Hindlimb muscle (tissue), 1 donor: Measurements from ENCODE around the gene TRIM24. TPM values are rescaled to one million over a fixed set of nuclear protein-coding genes. Genes with fewer than 3 reads are reported as not detected.

Experiments used
- DNase-seq: peaks from one replicate; pipeline ENCODE4 v3.0.0-alpha.2; 2013
- polyA plus RNA-seq: library from polyadenylated mRNA; unstranded; fragments of 120-200 nt; gene quantifications from one replicate; pipeline ENCODE4 v1.2.1, GENCODE V29; 2013; ENCODE audit not compliant: insufficient read length

Gene TRIM24
- polyA plus RNA-seq, 1 donor, result 26.6 TPM

DNA sequence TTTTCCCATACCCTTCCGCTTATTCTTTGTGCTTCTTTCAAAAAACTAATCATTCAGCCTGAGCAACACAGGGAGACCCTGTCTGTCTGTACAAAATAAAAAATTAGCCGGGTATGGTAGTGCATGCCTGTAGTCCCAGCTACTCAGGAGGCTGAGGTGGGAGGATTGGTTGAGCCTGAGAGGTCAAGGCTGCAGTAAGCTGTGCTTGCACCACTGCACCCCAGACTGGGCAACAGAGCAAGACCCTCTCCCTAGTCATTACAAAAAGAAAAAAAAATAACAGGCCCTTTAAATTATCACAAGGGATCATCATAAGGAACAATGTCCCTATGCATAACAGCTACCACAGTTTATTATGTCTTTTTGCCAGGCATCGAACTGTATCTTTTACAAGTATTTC lies 119.6 kb downstream of the TRIM24 start:
- DNase-seq, result no peak

DNA sequence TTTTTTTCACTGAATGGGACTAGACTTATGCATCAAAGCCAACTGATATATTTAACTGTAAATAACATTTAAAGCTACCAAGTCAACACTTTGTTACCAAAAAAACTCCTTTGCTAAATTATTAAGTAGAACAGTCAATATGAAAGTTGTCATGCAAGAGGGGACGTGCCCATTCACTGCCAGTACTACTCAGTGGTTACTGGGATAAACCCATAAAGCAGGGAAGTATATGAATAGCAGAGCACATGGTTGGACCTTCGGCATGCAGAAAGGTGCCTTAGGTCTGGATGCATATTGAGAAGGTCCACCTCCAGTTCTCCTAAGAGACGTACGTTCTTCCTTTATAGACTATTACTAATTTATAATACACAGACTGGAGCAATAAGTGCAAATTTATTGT lies 121.0 kb downstream of the TRIM24 start:
- DNase-seq, result no peak

DNA sequence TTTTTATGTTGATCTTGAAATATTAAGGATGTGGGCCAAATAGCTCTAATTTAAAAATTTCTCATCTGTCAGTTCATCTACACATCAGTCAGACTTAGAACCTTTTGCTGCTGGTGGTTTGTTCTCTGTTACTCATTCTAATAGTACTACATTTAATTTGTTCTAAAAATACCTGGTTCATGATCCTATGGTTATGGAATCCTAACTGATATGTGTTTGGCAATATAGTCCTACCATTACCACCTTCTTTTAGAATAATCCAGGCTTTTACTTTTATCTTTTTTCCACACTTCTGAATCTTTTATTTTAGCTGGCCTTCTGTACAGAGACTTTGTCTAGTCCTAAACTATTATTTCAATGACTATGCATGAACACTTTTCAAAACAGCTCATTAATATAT lies 124.2 kb downstream of the TRIM24 start:
- no peak for DNase-seq

DNA sequence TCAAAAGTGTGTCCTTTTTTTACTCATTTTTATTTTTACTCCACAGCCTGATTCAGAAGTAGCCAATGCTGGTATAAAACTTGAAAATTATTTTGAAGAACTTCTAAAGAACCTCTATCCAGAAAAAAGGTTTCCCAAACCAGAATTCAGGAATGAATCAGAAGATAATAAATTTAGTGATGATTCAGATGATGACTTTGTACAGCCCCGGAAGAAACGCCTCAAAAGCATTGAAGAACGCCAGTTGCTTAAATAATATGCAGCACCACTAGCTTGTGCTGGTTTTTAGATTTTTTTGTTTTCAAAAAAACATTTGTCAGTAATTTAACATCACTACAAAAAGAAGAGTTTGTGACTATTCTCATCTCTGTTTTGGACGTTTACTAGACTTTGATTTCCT lies 124.6 kb downstream of the TRIM24 start:
- DNase-seq, result no peak

DNA sequence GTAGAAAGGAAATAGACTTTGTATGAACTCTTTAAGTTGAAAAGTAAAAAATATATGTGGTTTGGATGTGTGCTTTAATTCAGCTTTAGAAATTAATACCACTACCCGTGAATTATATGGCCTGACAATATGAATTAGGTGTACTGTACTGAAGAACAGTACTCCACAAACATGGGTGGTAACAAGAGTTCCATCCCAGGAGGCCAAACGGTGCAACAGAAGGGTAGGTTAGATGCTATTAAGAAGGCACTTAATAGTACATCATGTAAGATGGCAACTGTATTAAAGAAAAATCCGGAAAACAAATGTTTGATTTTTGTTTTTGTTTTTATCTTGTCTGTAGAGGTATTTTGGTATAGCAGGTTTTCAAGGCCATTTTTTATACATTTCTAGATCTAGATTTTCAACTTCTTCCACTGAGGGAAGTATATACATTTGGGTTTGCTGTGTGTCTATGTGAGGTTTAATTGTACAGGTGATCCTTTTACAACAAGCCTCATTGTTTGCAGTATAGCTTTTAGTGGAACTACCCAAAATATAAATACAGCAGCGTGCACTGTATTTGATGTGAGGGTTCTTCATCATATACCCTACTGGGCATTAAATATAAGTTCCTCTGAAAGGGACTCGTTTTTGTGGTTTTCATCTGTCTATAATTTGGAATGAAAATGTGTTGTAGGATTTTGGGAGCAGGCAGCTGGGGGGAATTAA lies 125.4 kb downstream of the TRIM24 start:
- no peak for DNase-seq

DNA sequence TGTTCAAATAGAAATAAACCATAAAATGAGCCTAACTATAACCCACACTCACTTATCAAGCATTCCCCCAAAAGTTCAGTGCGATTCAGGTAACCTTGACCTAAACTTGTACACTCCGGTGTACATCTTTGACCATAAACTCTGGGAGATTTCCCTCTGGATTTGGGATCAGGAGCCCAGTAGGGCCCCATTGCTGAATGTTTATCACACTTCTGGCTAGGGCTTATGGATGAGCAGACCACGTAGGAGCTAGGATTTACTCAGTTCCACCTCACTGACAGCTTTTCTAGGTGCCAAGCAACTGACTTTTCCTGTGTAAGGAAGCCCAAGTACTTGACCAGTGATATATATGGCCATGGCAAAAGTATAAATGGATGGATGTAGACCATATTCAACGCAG lies 127.4 kb downstream of the TRIM24 start:
- no peak for DNase-seq

DNA sequence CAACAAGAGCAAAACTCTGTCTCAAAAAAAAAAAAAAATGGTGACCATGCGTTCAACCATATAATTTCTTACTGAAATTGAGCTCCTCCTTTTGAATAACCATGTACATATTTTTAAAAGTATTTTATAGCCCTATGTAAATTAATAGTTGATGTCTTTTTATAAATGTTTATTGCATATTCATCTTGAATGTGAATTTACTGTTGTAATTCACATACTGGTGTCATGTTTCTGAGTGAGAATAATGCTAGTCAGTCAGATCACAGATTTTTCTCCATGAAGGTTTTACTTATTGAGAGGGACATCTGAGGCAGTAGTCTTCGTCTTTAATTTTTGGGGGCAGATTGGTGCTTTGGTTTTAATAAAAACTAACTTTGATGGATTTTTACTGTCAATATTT lies 128.9 kb downstream of the TRIM24 start:
- DNase-seq, result no peak

DNA sequence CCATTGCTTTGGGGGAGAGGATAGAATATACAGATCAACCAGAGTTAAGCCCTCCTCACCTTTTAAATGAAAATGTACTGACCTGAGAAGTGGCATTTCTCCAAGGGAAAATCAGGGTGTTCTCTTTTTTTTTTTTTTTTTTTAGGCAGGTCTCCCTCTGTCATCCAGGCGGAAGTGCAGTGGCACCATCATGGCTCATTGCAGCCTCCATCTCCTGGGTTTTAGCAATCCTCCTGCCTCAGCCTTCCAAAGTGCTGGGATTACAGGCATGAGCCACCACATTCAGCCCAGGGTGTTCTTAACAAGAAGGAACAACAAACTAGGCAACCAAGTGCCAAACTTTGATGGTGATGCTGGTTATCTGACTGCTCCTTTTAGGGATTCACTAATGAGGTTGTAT lies 130.1 kb downstream of the TRIM24 start:
- no peak for DNase-seq

DNA sequence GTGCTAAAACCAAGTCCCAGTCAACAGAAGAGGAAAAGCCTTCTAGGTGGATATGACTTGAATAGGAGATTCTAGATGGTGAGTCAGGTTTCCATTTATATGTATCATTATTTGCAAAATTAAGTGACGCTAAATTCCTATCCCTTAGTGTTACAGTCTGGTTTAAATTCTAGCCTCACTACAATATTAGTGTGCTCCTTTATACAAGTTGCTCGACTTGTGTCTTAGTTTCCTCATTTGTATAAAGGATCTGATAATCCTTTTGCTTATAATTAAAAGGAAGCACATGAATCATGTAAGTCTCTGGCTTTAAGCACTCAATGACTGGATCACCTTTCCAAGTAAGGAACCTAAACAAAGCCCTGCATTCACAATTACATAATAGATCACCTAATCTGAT lies 135.4 kb downstream of the TRIM24 start:
- DNase-seq, result no peak

DNA sequence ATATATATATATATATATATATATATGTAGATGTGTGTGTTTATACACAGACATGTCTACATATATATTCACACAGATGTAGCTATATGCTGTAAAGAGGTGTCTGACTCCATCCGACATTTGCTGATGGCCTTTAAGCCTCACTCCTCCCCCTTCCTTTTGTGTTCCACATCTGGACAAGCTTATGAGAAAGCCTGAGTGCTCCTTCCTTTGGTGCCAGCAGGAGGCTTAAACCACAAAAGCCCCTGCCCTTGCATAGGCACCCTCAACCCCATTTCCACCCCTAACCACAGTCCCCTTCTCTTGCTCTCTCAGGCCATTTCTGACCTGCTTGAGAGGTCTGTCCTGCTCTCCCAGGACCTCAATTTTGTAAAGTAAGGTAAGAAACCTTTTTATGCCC lies 142.4 kb downstream of the TRIM24 start:
- no peak for DNase-seq

DNA sequence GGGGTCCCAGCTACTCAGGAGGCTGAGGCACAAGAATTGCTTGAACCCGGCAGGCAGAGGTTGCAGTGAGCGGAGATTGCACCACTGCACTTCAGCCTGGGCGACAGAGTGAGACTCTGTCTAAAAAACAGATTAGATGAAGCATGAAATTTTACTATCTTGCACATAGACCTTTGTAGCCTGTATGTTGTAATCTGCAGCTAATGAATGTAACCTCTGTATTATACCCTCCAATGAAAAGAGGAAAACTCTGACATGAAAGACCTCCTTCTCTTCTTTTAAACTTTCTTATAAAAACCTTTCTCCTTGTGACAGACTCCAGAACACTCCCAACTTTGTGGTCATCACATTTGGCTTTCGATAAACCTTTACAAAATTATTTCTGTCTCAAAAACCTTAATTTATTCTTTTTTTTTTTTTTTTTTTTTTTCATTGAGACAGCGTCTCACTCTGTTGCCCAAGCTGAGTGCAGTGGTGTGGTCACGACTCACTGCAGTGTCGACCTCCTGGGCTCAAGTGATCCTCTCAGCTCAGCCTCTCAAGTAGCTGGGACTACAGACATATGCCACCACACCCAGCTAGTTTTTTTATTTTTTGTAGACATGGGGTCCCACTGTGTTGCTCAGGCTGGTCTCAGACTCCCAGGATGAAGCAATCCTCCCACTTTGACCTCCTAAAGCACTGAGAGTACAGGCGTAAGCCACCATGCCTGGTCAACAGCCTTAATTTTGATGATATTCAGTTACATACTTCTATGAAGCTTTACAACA lies 143.7 kb downstream of the TRIM24 start:
- DNase-seq, result no peak

DNA sequence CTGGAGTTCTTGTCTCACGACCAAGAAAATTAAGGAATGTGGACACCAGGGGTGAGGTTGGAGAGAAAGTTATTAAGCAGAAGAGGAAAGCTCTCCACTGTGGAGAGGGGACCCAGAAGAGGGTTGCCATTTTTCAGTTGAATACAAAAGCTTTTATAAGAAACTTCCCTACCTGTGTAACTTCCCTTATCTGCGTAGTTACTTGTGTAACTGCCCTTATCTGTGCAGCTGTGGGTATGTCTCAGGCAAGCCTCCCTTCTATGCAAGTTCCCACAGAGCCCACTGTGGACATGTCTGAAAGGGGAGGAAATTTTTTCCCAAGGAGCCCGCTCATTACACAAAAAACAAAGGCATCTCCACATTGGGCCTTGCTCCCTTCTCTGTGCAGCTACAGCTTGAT lies 146.2 kb downstream of the TRIM24 start:
- no peak for DNase-seq

DNA sequence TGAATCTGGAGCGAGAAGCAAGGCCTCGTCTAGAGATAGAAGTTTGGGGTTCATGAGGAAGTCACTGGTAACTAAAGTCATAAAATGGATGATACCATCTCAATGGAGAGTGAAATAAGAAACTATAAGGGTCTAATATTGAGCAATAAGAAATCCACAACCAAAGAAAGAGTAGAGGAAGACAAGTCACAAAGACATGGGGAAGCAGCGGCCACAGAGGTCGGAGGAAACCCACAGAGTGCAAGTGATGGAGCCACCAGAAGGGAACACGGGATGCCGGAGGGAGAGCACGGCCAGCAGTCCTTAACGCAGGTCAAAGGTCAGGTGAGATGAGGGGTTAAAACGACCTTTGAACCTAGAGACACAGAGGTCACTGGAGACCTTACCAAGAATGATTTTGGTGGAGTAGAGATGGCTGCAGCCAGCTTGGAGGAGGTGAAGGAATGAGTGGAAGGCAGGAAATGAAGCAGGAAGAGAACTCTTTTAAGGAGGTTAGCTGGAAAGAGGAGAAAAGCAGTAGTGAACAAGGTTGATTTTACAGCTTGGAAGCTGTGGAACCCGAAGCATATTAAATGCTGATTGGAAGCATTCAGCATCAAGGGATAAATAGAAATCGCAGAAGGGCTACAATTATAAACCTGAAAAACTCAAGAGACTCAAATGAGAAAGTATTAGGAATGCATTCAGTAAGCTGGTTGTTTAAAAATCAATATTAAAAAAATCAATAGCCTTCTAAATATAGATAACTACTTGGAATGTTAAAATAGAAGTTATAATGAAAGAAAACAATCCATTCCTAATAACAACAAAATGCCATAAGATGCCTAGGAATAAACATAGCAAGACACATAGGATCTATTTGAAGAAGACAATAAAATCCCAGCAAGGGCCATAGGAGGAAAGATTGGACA lies 147.4 kb downstream of the TRIM24 start:
- no peak for DNase-seq

DNA sequence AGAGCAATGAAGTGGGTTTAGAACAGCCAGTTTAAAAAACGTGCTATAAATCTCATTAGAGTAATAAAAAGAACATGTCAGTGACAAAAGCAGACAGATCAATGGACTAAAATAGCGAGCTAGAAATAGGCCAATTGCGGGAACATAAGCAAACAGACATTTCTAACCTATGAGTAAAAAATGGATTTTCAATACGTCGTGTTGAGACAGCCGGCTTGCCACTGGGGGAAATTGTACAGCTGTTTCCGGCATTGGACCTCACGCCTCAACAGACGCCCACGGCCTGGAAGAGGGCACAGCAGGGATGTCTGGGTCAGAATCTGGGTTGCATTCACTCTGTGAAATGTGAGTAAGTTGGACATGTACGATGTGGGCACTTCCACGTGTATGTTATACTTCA lies 148.2 kb downstream of the TRIM24 start:
- DNase-seq, result no peak

DNA sequence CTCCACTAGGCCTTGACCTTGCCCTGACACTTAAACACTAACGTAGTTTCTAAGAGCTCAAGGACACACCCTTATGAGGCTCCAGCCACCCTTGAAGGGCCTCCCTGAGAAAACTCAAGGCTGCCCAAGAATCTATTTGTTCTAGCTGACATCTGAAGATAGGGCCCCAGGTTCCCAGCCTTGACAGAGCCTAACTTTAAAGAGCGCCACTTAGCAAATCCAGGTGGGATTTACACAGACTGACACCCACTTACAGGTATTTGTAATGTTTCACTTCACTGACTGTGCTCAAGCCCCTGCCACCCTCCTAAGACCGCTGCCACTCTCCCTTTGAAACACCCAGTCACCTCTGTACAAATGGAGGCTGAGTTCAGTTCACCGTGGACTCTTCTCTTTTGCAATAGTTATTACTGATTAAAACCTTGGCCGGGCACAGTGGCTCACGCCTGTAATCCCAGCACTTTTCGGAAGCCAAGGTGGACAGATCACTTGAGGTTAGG lies 150.7 kb downstream of the TRIM24 start:
- no peak for DNase-seq

DNA sequence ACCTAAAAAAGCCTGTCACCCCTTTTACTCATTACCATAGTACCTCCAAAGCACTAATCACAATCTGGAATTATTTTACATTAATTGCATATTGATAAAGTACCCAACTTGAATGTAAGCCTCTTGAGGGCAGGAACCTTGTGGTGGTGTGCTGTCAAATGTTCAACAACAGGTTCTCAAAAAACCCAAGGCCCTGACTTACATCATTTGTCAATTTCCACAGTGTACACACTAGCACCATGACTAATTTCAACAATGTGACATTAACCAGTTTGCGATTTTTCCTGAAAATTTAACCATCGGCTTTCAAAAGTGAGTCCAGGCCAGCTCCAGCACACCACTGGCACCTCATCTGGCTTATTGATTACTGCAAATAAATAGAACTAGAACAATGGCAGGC lies 153.6 kb downstream of the TRIM24 start:
- no peak for DNase-seq

DNA sequence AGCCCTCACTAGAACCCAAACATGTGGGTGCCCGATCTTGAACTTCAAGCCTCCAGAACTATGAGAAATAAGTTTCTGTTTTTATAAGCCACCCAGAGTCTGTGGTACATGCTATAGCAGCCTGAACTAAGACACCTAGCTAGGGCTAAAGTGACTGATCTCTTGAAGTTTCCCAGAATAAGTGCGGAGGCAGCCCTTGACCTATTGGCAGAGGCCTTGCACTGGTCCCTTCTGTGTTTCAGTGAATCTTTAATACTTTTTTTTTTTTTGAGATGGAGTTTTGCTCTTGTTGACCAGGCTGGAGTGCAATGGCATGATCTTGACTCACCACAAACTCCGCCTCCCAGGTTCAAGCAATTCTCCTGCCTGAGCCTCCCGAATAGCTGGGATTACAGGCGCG lies 156.0 kb downstream of the TRIM24 start:
- no peak for DNase-seq

DNA sequence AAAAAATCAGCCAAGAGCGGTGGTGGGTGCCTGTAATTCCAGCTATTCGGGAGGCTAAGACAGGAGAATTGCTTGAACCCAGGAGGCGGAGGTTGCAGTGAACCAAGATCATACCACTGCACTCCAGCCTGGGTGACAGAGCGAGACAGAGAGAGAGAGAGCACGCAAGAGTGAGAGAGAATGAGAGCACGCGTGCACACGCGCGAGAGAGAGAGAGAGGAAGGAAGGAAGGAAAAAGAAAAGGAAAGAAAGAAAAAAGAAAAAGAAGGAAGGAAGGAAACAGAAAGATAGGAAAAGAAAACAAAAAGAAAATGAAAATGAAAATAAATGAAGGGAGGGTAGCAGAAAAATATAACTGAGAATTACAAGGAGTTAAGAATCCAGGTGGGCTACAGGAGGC lies 158.4 kb downstream of the TRIM24 start:
- no peak for DNase-seq

DNA sequence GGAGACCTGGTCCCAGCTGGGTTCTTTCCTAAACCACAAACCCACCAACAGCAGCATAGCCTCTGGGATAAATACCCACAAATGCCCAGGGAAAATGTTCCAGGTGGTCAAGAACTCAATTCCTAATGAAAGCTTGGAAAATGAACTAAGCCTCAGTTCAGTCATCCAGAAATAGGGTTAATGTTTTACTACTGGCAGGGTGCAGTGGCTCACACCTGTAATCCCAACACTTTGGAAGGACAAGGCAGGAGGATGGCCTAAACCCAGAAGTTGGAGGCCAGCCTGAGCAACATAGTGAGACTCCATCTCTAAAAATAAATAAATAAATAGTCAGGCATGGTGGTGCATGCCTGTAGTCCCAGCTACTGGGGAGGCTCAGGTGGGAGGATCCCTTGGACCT lies 158.9 kb downstream of the TRIM24 start:
- DNase-seq, result no peak

DNA sequence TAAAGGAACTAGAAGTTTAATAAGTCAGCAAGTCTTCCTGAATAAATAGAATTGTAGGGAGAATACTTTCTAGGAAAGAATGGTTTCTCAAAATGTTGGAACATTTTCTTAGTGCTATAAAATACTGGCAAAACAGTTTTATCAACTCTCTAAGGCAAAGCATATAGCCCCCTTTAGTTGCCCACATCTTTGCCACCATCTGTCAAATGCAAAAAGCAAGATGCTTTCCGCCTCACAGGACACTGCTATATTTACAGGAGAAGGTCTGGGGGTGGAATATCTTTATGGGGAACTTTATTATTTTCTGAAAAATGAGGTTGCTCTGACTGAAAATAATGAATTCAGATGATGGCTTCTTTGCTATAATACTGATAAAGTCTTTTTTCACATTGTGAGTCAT lies 162.8 kb downstream of the TRIM24 start:
- no peak for DNase-seq

DNA sequence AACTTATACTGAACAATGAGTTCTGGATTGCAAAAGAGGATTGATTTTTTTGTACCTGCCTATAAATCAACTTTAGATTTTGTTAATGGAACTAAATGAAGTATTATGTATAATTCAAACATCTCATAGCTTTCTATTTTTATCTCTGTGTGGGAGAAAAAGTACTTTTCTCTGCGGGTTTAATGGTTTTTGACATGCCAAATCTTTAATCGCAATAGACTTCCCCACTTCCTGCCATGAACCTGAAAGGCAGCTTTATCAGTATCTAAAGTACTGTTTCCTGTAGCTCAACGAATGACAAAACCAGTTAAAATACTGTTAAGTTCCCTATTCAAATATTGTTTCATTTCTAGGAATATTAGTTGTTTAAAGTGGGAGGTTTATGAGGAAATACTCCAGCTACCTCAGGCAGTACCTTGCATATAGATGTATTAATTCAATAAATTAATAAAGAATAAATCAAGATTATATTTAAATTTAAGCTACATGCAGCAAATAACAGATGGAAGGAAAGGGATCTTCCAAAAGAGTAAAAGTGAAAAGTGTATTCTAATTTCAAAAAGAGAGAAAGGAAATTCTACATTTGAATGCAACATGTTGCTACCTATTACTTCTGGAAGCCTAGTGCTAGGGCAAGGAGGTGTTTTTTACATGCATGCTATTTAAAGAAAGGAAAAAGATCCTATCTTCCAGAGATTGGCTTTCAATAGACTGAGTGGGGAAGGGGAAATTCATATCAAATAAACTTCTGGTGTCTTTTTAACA lies 165.2 kb downstream of the TRIM24 start:
- DNase-seq, result no peak

DNA sequence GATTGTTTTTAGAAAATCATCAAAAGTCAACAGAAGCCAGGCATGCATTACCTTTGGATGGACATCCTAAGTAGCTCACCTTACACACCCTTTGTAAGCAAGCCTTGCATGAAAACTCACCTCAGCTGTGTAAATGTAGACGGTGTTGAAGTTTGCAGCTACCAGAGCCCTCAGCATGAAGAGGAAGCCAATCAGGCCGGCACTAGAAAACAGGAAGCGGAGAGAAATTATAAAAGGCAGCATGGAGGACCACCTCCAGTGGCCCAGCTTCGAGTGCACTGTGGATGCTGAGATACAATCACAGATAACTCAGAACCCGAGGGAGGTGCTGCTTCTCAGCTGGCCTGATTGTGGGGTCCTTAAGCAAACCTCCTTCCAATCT lies 165.8 kb downstream of the TRIM24 start:
- no peak for DNase-seq
